ENCODE measurements around the gene SMYD5.

The SMYD5 gene

GRCh38 chr2:73268366-73268829 is 54.4 kb downstream of the SMYD5 start:
- H3K4me3 ChIP-seq (ENCODE audit: control insufficient read depth, low read depth, low read length): no peak overlapping the region
- TF ChIP-seq, protein P1, sequence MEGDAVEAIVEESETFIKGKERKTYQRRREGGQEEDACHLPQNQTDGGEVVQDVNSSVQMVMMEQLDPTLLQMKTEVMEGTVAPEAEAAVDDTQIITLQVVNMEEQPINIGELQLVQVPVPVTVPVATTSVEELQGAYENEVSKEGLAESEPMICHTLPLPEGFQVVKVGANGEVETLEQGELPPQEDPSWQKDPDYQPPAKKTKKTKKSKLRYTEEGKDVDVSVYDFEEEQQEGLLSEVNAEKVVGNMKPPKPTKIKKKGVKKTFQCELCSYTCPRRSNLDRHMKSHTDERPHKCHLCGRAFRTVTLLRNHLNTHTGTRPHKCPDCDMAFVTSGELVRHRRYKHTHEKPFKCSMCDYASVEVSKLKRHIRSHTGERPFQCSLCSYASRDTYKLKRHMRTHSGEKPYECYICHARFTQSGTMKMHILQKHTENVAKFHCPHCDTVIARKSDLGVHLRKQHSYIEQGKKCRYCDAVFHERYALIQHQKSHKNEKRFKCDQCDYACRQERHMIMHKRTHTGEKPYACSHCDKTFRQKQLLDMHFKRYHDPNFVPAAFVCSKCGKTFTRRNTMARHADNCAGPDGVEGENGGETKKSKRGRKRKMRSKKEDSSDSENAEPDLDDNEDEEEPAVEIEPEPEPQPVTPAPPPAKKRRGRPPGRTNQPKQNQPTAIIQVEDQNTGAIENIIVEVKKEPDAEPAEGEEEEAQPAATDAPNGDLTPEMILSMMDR (IDR thresholded peaks at IDR 0.05; ENCODE audit: control insufficient read depth, insufficient read depth, low read depth, low read length, missing control alignments): no peak

GRCh38 chr2:73268830-73269685 is 55.0 kb downstream of the SMYD5 start:
- no peak overlapping the region for H3K4me3 ChIP-seq (ENCODE audit: control insufficient read depth, low read depth, low read length)
- TF ChIP-seq, protein P1 (IDR thresholded peaks at IDR 0.05; ENCODE audit: control insufficient read depth, insufficient read depth, low read depth, low read length, missing control alignments): no peak
- DNase-seq (ENCODE audit: low read depth): no peak

More at GRCh38 chr2:73268366-73268829, 54.4 kb downstream of the SMYD5 start:
- no peak for DNase-seq (ENCODE audit: low read depth)

- no peak overlapping the region for H3K4me3 ChIP-seq (ENCODE audit: control insufficient read depth, low read depth, low read length)
- TF ChIP-seq, protein P1 (IDR thresholded peaks at IDR 0.05; ENCODE audit: control insufficient read depth, insufficient read depth, low read depth, low read length, missing control alignments): no peak
- DNase-seq (ENCODE audit: low read depth): no peak
Observed at GRCh38 chr2:73269686-73270465, 55.8 kb downstream of the SMYD5 start.

DNA sequence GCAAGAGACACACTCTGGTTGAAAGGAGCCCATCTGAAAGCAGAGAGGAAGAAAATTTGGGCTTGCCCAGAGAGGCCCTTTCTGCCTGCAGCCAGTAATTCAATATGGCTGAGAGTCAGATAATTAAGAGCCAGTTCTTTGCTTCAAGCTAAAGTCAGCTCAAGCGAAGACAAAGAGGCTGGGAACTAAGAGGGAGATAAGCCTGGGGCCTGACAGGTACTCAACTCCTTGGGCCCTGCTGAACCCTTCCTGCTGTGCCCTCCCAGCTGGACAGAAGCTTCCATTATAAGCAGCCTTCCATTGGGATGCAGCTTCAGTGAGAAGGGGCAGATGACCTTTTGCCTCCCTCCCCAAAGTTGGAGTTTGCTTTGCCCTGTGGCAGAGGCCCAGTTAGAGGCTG is 58.2 kb downstream of the SMYD5 start:
- no peak overlapping the region for H3K4me3 ChIP-seq (ENCODE audit: control insufficient read depth, low read depth, low read length)
- no peak for DNase-seq (ENCODE audit: low read depth)
- TF ChIP-seq, protein P1 (IDR thresholded peaks at IDR 0.05; ENCODE audit: control insufficient read depth, insufficient read depth, low read depth, low read length, missing control alignments): no peak

Data from AG09309 (cell line).